ENCODE results near the gene DHRS13.
A peak's percentile ranks its signal among the peaks of the same experiment; 100 is the strongest.
"Not testable (repeated sequence)": the region's sequence is repeated elsewhere in the genome, so short reads cannot be mapped to it uniquely, and the experiment has no call there.

DHRS13 gene

DNA sequence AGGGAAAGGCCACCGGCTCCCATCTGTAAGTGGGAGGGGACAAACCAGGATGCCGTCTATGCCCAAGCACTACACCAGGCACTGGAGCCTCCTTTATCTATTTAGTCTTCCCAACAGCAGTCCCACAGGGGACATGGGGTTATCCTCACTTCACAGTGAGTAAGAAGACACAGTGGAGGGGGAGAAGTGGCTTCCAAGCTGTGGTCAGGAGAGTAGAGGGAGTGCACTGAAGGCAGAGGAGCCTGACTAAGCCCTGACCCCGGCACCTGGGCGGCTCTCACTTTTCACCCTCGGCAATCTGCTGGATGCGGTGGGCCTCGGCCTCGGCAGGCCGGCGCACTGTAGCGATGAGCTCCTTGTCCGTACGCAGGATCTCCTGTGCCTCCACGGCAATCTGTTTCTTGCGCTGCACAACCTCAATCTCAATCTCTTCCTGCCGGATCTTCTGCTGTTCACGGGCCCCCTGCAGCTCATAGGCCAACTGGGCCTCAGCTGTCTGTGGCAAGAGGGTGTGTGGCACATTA, 21.3 kb downstream of the DHRS13 start:
- DNase-seq, result no peak

DNA sequence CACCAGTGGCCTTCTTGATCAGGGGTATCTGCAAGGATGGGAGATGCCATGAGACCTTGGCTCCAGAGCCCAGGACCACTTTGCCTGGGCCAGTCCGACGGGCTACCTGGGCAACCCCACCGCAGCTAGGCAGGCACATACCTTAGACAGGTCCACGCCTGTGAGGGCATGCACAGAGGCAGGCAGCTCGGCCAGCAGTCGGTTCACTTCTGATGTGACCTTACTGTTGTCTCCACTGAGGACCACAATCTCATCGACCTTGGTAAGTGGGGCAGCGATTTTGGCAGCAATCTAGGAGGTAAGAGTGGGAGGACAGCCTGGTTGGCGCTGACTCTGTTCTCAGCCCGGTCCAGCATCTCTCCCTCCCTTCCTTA, 22.3 kb downstream of the DHRS13 start:
- DNase-seq, result no peak

DNA sequence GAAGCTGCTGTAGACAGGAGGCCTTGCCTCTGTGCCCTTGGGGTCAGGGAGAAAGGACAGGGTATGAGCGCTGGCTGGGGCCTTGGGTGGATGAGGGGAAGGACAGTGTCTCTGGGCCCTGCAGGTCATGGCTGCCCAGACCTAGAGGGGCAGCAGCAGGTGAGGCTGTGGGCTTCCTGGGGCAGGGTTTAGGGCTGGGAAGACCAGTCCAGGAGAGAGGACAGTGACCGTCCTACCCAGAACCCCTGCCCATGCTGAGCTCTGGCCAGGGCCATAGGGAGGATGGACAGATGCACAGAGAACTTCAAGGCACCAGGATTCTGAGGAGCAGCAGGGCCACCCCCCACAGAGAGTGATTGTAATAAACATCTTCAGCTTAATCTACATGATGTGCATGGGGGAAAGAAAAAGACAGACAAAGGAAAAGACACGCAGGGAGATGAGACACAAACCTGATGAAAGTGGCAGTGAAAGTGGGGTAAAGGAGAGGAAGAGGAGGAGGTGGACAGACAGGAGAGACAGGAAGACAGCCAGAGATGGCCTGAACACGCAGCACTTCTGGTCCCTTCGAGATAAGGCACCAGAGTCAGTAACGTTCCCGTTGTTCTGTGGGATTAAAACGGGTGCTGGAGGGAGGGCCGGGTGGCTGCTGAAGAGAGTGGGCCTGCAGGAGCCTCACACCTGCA, 22.9 kb downstream of the DHRS13 start:
- no peak for DNase-seq

DNA sequence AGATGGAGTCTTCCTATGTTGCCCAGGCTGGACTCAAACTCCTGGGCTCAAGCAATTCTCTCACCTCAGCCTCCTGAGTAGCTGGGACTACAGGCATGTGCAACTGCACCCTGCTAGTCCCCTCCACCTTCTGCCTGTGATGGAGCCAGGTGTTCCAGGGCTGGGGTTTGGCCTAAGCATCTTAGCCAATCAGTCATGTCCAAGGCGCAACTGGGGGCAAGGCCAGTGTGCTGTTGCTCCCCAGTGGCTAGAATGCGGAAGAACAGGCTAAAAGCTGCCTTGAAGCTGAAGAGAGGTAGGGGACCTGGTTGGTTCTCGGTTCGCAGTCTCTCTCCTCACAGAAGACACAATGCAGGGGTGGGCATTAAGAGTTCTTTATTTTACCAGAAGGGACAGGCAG, 23.9 kb downstream of the DHRS13 start:
- DNase-seq, result peak; percentile 38

DNA sequence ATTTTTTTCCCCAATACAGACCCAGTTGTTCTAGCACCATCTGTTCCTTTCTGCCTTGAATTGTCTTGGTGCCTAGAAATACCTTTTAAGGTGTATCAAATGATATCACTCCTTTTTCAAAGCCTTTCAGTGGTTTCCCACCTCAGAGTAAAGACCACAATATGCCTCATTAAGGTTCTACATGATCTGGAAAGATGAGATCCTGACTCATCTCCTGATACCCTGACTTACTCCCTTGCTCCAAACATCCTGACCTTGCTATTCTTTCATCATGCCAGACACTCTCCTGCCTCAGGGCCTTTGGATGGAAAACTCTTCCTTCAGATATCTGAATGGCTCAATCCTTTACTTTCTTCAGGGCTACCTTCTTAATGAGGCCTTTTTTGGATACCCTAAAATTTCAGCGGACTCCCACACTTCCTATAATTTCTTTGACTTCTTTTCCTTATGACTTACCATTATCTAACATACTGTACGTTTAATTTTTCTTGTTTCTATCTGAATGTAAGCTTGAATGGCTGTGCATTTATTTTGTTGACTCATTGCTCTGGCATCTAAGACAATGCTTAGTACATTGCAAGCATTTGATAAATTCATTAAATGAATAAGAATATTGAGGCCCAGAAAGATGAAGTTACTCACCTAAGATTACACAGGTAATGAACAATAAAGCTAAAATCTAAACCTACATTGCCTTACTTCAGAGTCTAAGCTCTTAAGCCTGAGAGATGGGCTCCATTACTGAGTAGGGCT, 24.5 kb downstream of the DHRS13 start:
- DNase-seq, result no peak

DNA sequence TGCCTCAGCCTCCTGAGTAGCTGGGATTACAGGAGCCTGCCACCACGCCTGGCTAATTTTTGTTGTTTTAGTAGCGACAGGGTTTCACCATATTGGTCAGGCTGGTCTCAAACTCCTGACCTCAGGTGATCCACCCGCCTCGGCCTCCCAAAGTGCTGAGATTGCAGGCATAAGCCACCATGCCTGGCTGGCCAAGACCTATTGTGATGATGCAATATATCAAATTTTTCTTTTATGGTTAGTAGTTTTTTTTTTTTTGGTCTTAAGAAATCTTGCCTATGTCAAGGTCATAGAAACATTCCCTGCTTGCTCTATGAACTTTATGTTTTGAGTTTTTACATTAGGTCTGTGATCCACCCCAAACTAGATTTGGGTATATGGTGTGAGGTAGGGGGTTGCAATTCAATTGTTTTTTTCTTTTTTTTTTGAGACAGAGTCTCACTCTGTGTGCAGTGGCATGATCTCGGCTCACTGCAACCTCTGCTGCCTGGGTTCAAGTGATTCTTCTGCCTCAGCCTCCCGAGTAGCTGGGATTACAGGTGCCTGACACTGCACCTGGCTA, 25.6 kb downstream of the DHRS13 start:
- not testable (repeated sequence) for DNase-seq

DNA sequence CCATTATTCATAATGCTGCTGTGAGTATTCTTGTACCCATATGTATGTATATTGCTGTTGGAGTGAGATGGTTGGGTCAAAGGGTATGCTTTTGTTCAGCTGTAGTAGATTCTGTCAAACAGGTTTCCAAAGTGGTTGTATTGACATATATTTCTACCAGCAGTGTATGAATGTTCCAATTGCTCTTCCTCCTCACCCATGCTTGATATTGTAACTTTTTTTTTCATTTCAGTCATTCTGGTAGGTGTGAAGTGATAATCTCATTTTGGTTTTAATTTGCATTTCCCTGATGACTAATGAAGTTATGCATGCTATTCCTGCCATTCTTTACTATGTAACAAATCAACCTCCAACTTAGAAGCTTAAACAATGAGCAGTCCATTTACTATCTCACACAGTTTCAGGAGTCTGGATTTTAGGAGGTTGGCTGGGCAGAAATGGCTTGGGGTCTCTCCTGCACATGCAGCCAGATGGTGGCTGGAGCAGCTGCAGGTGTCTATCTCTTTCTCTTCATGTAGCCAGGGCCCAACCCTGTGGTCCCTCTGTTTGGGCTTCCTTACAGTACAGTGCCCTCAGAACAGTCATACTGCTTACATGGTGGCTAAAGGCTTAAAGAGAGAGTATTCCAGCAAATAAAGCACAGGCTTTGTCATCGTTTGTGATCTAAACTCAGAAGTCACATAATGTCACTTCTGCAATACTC, 26.9 kb downstream of the DHRS13 start:
- DNase-seq, result no peak

DNA sequence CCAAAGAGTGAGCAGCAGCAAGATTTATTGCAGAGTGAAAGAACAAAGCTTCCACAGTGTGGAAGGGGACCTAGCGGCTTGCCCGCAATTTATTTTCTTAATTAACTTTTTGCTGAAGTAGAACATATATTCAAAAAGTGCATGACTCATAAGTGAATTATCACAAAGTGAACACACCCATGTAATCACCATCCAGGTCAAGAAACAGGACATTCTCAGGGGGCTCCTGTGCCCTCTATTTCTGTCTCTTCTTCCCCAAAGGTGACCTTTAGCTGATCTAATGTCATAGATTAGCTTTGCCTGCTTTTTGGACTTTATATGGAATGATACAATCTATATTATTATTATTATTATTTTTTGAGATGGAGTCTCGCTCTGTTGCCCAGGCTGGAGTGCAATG, 28.1 kb downstream of the DHRS13 start:
- no peak for DNase-seq

DNA sequence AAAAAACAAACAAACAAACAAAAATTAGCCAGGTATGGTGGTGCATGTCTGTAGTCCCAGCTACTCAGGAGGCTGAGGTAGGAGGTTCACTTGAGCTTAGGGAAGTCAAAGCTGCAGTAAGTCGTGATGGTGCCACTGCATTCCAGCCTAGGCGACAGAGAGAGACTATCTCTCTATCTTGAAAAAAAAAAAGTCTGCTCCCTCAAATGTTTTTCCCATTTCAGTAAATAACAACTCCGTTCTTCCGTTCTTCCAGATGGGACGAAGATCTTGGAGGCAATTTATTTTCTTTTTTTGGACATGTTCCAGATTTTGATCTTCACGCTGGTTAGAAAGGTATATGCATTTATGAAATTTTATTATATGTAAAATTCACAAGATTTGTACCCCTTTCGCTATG, 29.0 kb downstream of the DHRS13 start:
- no peak for DNase-seq

DNA sequence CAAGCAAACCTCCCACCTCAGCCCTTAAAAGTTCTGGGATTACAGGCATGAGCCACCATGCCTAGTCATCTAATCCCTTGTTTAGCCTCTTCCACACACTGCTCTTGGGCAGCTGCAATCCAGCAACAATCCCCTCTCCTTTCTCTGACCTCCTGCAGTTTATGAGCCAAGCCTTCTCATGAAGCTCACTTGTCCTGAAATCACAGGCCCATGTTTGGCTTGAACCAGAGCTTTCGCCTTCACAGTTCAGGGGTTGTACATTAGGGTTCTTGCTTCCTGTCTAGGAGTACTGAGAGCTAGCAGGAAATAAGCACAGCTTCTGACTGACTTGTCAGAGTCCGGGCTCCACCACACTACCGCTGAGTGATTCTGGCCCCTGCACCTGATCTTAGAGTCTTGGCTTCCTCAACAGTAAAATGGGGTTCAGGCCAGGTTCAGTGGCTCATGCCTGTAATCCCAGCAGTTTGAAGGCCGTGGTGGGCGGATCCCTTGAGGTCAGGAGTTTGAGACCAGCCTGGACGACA, 31.8 kb downstream of the DHRS13 start:
- DNase-seq, result peak; percentile 55

DNA sequence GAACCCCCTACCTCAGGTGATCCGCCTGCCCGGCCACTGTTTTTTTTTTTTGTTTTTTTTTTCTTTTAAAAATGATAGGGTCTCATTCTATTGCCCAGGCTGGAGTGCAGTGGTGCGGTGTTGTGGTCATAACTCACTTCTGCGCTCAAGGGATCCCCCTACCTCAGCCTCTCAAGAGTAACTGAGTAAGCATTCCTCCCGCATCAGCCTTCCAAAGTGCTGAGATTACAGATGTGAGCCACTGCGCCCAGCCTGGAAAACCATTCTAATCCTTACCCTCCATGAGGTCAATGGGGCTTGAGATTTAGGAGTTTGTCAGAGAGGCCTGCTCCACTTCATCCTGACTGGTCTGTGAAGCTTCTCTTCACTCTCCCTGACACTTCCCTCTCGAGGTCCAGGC, 35.6 kb downstream of the DHRS13 start:
- no peak for DNase-seq

DNA sequence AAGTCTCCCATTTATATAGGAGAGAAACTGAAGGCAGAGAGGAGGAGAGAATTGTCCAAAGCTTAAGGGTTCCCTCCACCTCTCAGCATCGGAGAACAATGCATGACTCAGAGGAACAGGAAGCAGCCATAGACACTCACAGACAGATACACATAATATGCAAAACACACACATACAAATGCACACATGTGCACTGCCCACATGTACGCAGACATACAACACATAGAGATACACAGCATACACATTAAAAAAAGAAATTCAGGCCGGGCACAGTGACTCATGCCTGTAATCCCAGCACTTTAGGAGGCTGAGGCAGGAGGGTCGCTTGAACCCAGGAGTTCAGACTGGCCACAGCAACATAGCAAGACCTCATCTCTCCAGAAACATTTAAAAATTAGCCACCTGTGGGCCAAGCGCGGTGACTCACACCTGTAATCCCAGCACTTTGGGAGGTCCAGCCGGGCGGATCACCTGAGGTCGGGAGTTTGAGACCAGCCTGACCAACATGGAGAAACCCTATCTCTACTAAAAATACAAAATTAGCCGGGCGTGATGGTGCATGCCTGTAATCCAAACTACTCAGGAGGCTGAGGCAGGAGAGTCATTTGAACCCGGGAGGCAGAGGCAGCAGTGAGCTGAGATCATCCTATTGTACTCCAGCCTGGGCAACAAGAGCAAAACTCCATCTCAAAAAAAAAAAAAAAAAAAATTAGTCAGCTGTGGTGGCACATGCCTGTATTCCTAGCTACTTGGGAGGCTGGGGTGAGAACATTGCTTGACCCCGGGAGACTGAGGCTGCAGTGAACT, 36.7 kb downstream of the DHRS13 start:
- DNase-seq, result no peak

DNA sequence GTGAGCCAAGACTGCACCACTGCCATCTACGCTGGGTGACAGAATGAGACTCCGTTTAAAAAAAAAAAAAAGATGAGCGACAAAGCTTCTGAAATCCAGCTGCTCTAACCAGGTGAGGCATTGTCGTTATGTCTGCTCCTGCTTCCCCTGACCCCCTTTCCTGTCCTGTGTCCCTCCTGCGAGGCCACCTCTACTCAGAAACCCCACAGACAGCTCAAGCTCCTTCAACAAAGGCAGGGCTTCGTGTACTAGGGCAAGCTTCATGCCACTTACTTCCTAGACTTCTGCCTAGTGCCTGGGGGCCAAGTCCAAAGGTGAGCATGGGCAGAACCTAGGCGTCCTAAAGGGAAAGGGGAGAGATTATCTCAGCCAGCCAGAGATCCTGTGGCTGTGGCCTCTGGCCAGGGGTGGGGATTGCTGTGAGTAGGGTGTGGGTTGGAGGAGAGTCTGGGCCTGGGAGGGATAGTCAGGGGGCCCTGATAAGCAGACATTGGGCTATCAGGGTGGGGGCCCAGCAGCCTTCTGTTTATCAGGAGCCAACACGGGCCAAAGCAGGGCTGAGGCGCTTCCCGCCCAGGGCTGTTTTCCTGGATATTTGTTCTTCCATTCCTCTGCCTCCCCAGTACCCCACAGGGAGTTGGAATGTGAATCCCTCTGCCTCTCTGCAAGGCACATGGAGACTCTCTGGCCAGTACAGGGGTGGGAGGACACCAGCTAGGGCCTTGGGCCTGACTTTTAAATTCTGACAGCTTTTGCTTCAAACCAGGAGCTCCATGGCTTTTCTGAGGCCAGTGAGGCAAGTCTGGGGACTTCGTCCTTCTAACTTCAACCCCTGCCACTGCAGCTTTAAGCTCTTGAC, 37.7 kb downstream of the DHRS13 start:
- DNase-seq, result no peak

DNA sequence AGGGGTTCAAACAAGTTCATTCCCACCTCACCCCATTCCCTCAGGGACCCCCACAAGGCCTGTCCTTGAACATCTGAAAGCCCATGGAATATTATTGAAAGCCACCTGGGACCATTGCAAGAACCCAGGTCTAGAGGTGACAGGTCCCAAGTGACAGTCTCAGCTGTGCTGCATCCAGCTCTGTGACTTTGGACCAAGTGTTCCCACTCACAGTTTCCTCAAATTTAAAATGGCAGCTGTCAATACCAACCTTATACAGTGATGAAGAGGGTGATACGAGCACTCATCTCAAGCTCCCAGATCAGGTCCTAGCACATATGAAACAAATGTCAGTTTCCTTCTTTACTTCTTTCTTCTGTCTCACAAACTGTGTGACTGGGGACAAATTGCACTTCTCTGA, 38.9 kb downstream of the DHRS13 start:
- DNase-seq, result no peak

DNA sequence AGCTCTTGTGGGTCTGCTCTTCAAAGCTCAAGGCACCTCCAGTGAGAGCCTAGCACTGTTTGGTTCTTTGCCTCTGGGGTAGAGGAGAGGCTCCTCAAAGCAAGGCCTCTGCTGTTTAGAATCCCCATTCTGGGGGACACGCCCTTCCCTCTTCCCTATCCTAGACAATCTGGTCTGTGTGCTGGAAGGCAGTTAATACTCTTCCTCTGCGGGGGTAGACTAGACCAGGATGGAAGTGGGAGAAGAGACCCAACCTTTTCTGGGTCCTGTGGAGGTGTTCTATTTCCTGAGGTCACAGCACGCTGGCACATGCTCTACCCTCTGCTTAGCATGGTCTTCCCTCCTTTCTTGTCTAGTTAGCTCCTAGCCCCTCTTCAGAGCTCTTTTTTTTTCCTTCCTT, 40.3 kb downstream of the DHRS13 start:
- no peak for DNase-seq

DNA sequence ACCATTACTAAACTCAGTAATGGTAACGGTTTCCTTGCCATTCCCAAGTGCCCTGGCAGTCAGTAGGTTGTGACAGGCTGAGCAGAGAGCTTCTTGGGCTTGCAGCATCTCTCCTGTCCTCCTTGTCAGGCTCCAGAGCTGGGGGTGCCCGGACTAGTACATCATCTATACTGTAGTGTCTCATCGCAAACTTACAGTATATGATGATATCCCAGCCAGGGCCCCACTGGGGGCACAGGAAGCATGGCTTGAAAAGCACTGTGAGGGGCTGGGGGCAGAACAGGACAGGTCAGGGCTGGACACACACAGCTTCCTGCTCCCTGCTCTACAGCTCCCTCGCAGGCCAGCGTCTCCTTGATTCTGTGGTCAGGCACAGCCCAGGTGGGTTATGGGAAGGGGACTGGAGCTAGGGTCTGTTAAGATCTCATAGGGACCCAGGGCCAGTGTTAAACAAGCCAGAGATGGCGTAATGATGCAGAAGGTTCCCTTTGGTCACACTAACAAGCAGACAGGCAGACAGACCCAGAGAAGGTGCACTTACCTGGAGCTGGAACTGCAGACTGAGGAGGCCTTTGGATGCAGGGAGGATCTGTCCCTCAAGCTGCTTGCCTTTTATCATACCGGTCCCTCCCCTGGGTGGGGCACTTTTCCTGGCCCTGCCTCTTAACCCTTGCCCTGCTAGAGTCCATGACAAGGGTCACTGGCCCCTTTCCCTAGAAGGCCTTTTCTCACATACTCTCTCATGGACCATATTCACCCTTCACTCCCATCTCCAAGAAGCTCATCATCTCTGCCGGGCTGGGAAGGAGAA, 41.3 kb downstream of the DHRS13 start:
- DNase-seq, result no peak

DNA sequence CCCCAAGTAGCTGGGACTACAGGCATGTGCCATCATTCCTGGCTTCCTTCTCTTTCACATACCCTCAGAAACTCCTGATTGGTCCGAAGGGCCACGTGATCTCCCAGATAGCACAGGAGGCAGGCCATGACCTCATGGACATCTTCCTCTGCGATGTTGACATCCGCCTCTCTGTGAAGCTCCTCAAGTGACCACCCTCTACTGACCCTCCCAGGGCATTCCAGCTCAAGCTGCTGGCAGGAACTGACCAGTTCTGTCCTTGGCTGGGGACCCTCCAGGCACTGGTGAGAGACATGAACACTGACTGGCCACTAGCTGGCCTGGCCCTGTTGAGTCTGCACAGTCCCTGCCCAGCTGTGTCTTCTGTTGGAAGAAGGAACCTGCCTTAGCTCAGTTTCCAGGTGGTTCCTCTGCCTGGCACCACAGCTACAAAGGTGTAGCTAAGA, 42.5 kb downstream of the DHRS13 start:
- no peak for DNase-seq

DNA sequence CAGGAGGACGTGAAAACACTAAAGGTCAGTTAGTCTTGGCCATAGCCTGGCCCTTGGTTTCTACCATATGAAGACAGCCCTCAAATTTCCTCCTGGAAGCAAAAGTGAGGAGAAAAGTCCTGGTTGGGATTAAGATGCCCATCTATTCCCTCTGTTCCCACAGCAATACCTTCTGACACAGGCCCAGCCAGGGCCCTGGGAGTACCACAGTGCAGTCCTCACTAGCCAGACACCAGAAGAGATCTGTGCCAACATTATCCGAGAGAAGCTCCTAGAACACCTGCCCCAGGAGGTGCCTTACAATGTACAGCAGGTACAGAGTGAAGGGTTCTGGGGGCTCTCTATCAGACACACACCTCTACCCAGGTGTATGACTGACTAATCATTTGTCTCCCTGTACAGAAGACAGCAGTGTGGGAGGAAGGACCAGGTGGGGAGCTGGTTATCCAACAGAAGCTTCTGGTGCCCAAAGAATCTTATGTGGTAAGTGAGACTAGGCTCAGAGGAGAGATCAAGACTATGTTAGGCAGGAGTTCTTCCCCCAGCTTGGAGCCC, 44.0 kb downstream of the DHRS13 start:
- DNase-seq, result no peak

DNA sequence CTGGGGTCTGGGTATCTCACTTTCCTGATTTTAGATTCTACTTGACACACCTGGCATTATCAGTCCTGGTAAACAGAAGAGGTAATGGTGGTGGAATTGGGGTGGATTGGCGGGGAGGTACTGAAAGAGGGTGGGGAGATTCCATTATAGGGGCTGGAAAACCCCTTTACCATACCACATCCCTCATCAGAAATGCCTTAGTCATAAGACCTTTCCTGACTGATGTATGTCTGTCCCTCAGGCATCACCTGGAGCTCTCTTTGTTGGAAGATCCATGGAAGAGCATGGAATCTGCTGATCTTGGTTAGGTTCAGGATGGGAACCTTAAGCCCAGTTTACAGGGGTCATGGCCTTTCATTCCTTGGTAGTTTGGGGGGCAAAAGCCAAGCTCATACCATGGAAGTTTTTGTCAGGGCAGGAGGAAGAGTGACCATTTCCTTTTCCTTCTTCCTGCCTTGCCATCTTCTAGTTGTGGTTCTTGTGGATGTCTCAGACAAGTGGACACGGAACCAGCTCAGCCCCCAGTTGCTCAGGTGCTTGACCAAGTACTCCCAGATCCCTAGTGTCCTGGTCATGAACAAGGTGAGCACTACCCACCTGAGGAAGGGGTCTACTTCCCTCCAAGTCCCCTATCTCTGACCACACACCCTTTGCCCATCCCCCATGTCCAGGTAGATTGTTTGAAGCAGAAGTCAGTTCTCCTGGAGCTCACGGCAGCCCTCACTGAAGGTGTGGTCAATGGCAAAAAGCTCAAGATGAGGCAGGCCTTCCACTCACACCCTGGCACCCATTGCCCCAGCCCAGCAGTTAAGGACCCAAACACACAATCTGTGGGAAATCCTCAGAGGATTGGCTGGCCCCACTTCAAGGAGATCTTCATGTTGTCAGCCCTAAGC, 44.7 kb downstream of the DHRS13 start:
- no peak for DNase-seq
